Hepatocyte (in vitro differentiated cells): ENCODE results near the gene ARHGAP18. TPM values are rescaled to one million over a fixed set of nuclear protein-coding genes. Genes with fewer than 3 reads are reported as not detected.

Source experiments
- DNase-seq: peaks from one replicate; pipeline ENCODE4 v3.0.0-alpha.2; 2016; ENCODE audit warnings: low spot score
- H2AFZ ChIP-seq: fragments of 200-600 bp; sonication (generic); 2 replicates; pipeline ENCODE4 v1.6.0; 2016; ENCODE audit warnings: antibody characterized with exemption, mild to moderate bottlenecking
- H3K27ac ChIP-seq: fragments of 200-600 bp; sonication (generic); 2 replicates; pipeline ENCODE4 v1.5.1; 2016; ENCODE audit warnings: mild to moderate bottlenecking
- H3K27me3 ChIP-seq: fragments of 200-600 bp; sonication (generic); 2 replicates; pipeline ENCODE4 v1.6.1; 2016
- H3K36me3 ChIP-seq: fragments of 200-600 bp; sonication (generic); replicated peaks from 2 replicates; pipeline ENCODE4 v1.5.1; 2016; ENCODE audit warnings: low read depth; ENCODE audit not compliant: insufficient read depth
- H3K4me1 ChIP-seq: fragments of 200-600 bp; sonication (generic); 2 replicates; pipeline ENCODE4 v1.5.1; 2016; ENCODE audit warnings: mild to moderate bottlenecking, moderate library complexity; ENCODE audit not compliant: insufficient read depth
- H3K4me2 ChIP-seq: fragments of 200-600 bp; sonication (generic); 2 replicates; pipeline ENCODE4 v1.6.0; 2016
- H3K4me3 ChIP-seq: fragments of 200-600 bp; sonication (generic); 2 replicates; pipeline ENCODE4 v1.5.1; 2016; ENCODE audit warnings: mild to moderate bottlenecking
- H3K79me2 ChIP-seq: fragments of 200-600 bp; sonication (generic); 2 replicates; pipeline ENCODE4 v1.6.0; 2017; ENCODE audit warnings: mild to moderate bottlenecking
- H3K9me2 ChIP-seq: fragments of 200-600 bp; sonication (generic); replicated peaks from 2 replicates; pipeline ENCODE4 v1.6.0; 2017; ENCODE audit warnings: mild to moderate bottlenecking; ENCODE audit not compliant: insufficient read depth
- H3K9me3 ChIP-seq: fragments of 200-600 bp; sonication (generic); 2 replicates; pipeline ENCODE4 v1.5.1; 2016; ENCODE audit warnings: low read depth, mild to moderate bottlenecking
- H4K20me1 ChIP-seq: fragments of 200-600 bp; sonication (generic); 2 replicates; pipeline ENCODE4 v1.6.0; 2016; ENCODE audit warnings: mild to moderate bottlenecking; ENCODE audit not compliant: insufficient read depth, poor library complexity, severe bottlenecking
- CTCF ChIP-seq: fragments of 200-600 bp; sonication (generic); IDR thresholded peaks from 2 replicates; pipeline ENCODE4 v1.5.1; 2016; ENCODE audit warnings: antibody characterized with exemption, mild to moderate bottlenecking; ENCODE audit not compliant: poor library complexity
- EZH2 ChIP-seq: fragments of 200-600 bp; sonication (generic); IDR thresholded peaks from 2 replicates; pipeline ENCODE4 v1.6.1; 2016; ENCODE audit warnings: antibody characterized with exemption, mild to moderate bottlenecking, borderline replicate concordance
- EZH2phosphoT487 ChIP-seq: fragments of 200-600 bp; sonication (generic); IDR thresholded peaks from one replicate; pipeline ENCODE4 v1.6.1; 2018; ENCODE audit warnings: antibody characterized with exemption, mild to moderate bottlenecking, low read depth, moderate library complexity; ENCODE audit not compliant: unreplicated experiment, severe bottlenecking
- WGBS: methylation state at CpG from one replicate; pipeline ENCODE4 v1.1.6; 2016; ENCODE audit warnings: low lambda C conversion rate; ENCODE audit errors: missing lambda C conversion rate; 5-methylcytosine and 5-hydroxymethylcytosine counted together
- polyA plus RNA-seq: library from polyadenylated mRNA; unstranded; fragments of >200 nt; fragmentation: Nextera tagmentation; extraction: Ambion mirVana; gene quantifications from 2 replicates; pipeline ENCODE4 v1.2.1, GENCODE V29; 2016
- total RNA-seq: library from RNA; depleted of rRNA; stranded (reverse); fragments of >200 nt; gene quantifications from 2 replicates; pipeline ENCODE4 v1.2.3, GENCODE V29; 2014

Gene ARHGAP18
- total and polyA plus RNA-seq, 2 experiments from 2014 or later: 14.7 to 34.8 TPM

DNA sequence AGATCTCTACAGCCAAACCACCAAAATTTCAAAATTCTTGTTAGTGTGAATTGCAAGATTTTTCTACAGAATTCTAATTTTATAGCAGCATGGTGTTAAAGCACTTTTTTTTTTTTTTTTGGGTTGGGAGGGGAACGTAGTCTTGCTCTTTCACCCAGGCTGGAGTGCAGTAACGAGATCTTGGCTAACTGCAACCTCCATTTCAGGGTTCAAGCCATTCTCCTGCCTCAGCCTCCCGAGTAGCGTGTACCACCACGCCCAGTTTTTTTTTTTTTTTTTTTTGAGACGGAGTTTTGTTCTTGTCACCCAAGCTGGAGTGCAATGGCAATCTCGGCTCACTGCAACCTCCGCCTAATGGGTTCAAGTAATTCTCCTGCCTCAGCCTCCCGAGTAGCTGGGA lies 11.5 kb downstream of the ARHGAP18 start:
- TF ChIP-seq EZH2 (no peak), EZH2phosphoT487 (no peak), CTCF (no peak)
- Histone ChIP-seq H3K36me3 (no peaks in the 10 kb centered on the region), H3K9me3 (no peaks in the 10 kb centered on the region), H3K9me2 (no peaks in the 10 kb centered on the region), H2AFZ (no peak overlapping the region), H3K27ac (no peak overlapping the region), H3K4me2 (no peak overlapping the region), H3K4me3 (no peak overlapping the region), H3K79me2 (peaks cover 90% of the 10 kb centered on the region), H3K27me3 (no peaks in the 10 kb centered on the region), H3K4me1 (peaks cover 13% of the 10 kb centered on the region), H4K20me1 (no peaks in the 10 kb centered on the region)
- WGBS: 92% methylated on average over 9 of the region's 9 CpGs
- no peak for DNase-seq

- 93% methylated on average over 2 of the region's 2 CpGs for WGBS
These were observed 12.2 kb downstream of the ARHGAP18 start for GRCh38 chr6:129697788-129698187.

DNA sequence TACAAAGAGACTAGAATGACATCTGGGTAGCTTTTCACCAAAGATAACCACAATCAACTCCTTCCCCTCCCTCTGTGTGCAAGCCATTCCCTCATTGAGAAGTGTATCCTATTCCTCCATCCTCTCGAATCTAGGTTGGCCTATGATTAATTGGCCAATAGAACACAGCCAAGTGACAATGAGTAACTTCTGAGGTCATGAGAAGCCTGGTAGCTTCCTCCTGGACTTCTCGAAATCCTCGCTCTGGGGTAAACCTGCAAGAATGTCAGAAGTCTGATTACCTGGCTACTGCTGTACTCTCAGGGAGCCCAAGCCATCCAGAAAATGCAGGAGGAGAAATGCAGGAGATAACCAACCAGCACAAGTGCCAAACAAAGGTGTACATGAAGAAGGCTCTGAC lies 13.1 kb downstream of the ARHGAP18 start:
- no peak for DNase-seq
- Histone ChIP-seq H2AFZ (no peak overlapping the region), H3K27ac (no peak overlapping the region), H4K20me1 (no peaks in the 10 kb centered on the region), H3K27me3 (no peaks in the 10 kb centered on the region), H3K4me3 (no peak overlapping the region), H3K4me2 (no peak overlapping the region), H3K36me3 (no peaks in the 10 kb centered on the region), H3K4me1 (peaks cover 13% of the 10 kb centered on the region), H3K79me2 (peaks cover 90% of the 10 kb centered on the region), H3K9me2 (no peaks in the 10 kb centered on the region), H3K9me3 (no peaks in the 10 kb centered on the region)
- WGBS: 95% methylated on average over 3 of the region's 3 CpGs
- TF ChIP-seq EZH2 (no peak), EZH2phosphoT487 (no peak), CTCF (no peak)

More at GRCh38 chr6:129697788-129698187, 12.2 kb downstream of the ARHGAP18 start:
- H4K20me1 ChIP-seq: no peaks in the 10 kb centered on the region
- no peak for TF ChIP-seq EZH2
- no peak for TF ChIP-seq EZH2phosphoT487
- no peak for TF ChIP-seq CTCF
- no peaks in the 10 kb centered on the region for H3K9me3 ChIP-seq
- H3K27ac ChIP-seq: no peak overlapping the region
- no peak overlapping the region for H2AFZ ChIP-seq
- no peak overlapping the region for H3K4me3 ChIP-seq
- no peaks in the 10 kb centered on the region for H3K36me3 ChIP-seq
- DNase-seq: no peak
- H3K4me1 ChIP-seq: peaks cover 13% of the 10 kb centered on the region
- peaks cover 90% of the 10 kb centered on the region for H3K79me2 ChIP-seq
- no peaks in the 10 kb centered on the region for H3K27me3 ChIP-seq
- no peaks in the 10 kb centered on the region for H3K9me2 ChIP-seq
- H3K4me2 ChIP-seq: no peak overlapping the region

DNA sequence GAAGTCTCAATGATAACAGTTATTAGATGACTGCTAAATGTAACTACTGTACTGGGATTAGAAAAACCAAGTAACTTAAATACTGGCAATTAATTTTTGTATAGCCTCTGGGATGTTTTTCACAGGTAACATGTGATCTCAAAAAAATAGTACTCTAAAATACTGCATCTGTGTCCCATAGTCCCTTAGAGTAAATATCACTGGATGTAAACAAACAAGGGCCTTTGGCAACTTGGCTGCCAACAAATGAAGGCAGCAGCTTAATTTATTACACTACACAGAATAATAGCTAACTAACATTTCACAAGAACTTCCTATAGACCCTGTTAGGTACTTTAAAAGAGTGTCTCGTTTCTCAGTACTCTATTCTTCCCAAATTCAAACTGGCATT lies 14.0 kb downstream of the ARHGAP18 start:
- Histone ChIP-seq H3K79me2 (peaks cover 90% of the 10 kb centered on the region), H3K4me1 (peaks cover 13% of the 10 kb centered on the region), H3K9me3 (no peaks in the 10 kb centered on the region), H3K9me2 (no peaks in the 10 kb centered on the region), H3K36me3 (no peaks in the 10 kb centered on the region), H3K27me3 (no peaks in the 10 kb centered on the region), H4K20me1 (no peaks in the 10 kb centered on the region), H3K4me2 (peak overlapping the region; percentile 43), H2AFZ (no peak overlapping the region), H3K27ac (peak overlapping the region; percentile 9), H3K4me3 (no peak overlapping the region)
- 59% methylated on average over 1 of the region's 1 CpG for WGBS
- DNase-seq: no peak
- no peak for TF ChIP-seq EZH2phosphoT487
- no peak for TF ChIP-seq CTCF
- no peak for TF ChIP-seq EZH2
